DND-41 (cell line): ENCODE measurements around the gene NME7.

Experiments
- EZH2 ChIP-seq: IDR thresholded peaks from 3 replicates; pipeline ENCODE4 v1.6.1; 2012; ENCODE audit warnings: borderline replicate concordance, low read depth, mild to moderate bottlenecking, moderate library complexity, low read length, inconsistent platforms; ENCODE audit not compliant: severe bottlenecking
- TF ChIP-seq, protein P1 (sequence below): IDR thresholded peaks from 2 replicates; pipeline ENCODE4 v1.5.1; 2012; ENCODE audit warnings: borderline replicate concordance, low read length, moderate library complexity, mild to moderate bottlenecking; ENCODE audit not compliant: poor library complexity, severe bottlenecking; ENCODE audit errors: extremely low read depth

DNA sequence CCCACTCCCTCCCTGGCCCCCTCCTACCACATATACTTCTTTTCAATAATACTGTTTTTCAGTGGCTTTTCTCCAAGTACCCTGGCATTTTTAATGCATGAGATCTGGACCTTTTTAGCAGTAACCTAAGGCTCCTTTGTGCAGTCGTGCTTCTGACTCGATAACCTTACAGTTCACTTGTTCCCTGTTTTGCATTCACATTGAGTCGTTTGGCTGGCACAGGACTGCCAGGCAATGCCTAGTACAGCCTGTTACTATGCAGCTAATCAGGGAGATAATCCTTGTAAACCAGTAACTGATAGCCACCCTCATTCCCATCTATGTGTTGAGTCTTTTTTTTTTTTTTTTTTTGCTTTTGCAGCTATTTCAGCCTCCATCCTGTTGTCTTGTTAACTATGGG lies 257.4 kb downstream of the NME7 start:
- TF ChIP-seq, protein P1, sequence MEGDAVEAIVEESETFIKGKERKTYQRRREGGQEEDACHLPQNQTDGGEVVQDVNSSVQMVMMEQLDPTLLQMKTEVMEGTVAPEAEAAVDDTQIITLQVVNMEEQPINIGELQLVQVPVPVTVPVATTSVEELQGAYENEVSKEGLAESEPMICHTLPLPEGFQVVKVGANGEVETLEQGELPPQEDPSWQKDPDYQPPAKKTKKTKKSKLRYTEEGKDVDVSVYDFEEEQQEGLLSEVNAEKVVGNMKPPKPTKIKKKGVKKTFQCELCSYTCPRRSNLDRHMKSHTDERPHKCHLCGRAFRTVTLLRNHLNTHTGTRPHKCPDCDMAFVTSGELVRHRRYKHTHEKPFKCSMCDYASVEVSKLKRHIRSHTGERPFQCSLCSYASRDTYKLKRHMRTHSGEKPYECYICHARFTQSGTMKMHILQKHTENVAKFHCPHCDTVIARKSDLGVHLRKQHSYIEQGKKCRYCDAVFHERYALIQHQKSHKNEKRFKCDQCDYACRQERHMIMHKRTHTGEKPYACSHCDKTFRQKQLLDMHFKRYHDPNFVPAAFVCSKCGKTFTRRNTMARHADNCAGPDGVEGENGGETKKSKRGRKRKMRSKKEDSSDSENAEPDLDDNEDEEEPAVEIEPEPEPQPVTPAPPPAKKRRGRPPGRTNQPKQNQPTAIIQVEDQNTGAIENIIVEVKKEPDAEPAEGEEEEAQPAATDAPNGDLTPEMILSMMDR: no peak
- no peak for TF ChIP-seq EZH2
